Activated CD4-positive, alpha-beta T cell treated with anti-CD3 and anti-CD28 coated beads, Interleukin-2, Interleukin-4, amounts not matched to agents 100 ng/mL and 50 ng/mL, durations not matched to agents 16 hours and 8 hours (primary cell): ENCODE data around the gene SPAM1.
"Not testable (repeated sequence)": the region's sequence is repeated elsewhere in the genome, so short reads cannot be mapped to it uniquely, and the experiment has no call there.

Source experiments
- DNase-seq: peaks from one replicate; pipeline ENCODE4 v3.0.0-alpha.2; 2020; ENCODE audit warnings: low spot score

Gene SPAM1, protein sequence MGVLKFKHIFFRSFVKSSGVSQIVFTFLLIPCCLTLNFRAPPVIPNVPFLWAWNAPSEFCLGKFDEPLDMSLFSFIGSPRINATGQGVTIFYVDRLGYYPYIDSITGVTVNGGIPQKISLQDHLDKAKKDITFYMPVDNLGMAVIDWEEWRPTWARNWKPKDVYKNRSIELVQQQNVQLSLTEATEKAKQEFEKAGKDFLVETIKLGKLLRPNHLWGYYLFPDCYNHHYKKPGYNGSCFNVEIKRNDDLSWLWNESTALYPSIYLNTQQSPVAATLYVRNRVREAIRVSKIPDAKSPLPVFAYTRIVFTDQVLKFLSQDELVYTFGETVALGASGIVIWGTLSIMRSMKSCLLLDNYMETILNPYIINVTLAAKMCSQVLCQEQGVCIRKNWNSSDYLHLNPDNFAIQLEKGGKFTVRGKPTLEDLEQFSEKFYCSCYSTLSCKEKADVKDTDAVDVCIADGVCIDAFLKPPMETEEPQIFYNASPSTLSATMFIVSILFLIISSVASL

DNA sequence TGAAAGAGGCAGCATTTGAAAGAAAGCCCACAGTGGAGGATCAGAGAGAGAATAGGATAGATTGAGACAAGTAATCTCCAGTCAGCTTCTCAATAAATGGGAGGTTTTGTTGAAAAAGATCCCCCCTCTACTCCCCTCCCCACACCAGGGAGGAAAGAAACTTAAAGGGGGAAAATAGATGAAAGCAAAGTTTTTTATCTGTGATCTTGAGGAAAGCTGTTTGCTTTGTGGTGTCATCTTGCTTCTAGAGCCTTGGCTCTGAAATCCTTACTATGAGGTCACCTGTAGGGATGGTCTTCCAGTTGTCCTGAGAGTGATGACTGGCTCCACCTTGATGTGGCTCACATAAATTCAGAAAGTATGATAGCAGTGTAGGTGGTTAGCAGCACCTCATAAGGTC, at the start of gene SPAM1:
TSS of gene SPAM1 (plus strand) at position 301 of the 400 bp plus-strand sequence. CDS start 28,330 bp downstream, outside the sequence.
- no peak for DNase-seq

DNA sequence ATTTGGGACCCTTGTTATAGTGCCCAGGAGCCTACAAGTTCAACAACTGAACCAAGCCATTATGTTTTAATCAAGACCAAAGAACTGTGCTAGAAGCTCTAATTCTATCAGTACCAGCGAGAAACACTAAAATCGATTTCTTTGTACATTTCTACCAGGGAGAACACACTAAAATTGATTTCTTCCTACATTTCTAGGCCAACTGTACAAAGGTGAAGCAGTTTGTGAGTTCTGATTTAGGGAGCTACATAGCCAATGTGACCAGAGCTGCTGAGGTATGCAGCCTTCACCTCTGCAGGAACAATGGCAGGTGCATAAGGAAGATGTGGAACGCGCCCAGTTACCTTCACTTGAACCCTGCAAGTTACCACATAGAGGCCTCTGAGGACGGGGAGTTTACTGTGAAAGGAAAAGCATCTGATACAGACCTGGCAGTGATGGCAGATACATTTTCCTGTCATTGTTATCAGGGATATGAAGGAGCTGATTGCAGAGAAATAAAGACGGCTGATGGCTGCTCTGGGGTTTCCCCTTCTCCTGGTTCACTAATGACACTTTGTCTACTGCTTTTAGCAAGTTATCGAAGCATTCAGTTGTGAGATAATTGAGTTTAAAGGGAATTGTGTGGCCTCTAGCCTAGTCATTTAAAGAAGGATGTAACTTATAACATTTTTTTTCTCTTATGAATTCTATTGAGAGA, 48.3 kb upstream of the SPAM1 start:
- no peak for DNase-seq

DNA sequence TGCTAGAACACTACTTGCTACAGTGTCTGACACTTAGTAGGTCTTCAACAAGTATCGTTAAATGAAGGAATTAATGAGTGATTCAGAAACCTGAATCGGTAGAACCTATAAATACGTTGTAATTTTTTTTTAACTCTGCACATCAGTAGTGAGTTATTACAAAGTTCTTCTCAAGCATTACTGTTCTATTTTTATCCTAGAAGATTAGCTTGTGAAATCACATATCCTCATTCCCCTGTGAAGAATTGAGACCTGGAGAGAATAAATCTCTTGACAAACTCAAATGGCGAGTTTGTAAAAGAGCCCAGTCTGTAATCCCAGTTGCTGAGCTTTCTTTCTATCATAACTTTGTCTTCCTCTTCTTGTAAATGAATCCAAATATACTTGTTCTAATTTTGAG, 45.4 kb upstream of the SPAM1 start:
- no peak for DNase-seq

DNA sequence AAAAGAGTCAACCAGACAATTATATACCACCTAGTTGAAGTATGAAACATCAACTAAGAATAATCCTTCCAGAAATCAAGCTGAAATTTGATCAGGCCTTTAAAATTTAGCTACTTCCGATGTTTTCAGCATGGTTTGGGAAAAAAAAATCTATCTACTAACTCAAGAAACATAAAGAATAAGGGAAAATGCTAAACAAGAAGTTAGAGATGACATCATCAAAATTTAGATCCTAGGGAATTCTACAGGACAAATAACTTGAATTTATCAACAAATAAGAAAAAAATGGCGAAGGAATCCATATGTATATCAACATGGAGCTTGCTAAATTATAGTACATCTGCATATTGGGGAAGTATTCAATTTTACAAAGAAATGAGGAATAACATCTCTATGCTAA, 43.7 kb upstream of the SPAM1 start:
- no peak for DNase-seq

DNA sequence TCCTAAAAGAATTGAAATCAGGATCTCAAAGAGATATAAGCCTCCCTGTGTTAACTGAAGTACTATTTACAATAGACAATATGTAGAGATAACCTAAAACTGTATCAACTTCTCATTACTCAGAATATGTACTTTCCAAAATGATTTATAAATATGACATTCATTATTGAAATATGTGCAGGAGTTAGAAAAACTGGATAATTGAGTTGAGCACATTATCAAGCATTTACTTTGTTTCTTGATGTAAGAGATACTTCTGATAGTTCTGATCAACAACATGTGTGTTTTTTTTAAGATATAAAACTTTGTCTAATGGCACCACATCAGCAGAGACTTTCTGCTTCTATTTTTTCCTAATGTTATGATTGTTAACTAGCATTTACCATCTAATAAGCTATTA, 41.9 kb upstream of the SPAM1 start:
- no peak for DNase-seq

DNA sequence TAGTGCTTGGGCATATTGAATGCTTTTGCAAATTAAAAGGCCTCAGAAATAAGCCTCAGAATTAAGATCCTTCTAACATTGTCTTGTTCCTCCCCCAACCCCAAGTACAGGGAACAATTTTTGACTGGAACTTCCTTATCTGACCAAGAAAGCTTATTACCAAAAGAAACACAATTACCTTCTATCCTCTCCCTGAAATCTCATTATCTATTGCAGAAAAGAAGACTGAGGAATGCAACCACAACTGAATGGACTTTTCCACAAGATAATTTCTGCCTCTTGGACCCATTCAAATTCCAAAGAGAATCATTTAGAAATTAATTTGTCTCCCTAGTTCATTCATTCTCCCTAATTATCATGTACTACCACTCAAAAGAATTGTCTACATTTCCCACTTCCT, 36.8 kb upstream of the SPAM1 start:
- DNase-seq = no peak

DNA sequence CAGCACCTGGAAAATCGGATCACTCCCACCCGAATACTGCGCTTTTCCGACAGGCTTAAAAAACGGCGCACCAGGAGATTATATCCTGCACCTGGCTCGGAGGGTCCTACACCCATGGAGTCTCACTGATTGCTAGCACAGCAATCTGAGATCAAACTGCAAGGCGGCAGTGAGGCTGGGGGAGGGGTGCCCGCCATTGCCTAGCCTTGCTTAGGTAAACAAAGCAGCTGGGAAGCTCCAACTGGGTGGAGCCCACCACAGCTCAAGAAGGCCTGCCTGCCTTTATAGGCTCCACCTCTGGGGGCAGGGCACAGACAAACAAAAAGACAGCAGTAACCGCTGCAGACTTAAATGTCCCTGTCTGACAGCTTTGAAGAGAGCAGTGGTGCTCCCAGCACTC, 30.3 kb upstream of the SPAM1 start:
- DNase-seq = not testable (repeated sequence)

DNA sequence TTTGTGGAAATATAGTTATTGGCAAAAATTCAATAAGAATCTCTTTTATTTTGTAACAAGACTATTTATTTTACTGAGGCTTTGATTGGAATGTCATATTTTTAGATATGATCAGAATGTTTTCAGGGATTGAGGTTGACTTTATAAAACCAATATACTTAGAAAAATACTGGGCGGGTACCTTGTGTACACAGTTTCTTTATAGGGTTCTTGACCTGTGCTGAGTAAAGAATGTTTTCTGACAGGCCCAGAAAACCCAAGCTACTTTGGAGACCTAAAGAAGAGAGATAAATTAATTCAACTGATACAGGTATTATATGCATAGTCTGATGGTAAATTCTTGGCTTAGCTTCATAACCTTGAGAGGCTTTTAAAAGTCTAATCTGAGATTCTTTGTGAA, 23.9 kb upstream of the SPAM1 start:
- no peak for DNase-seq

DNA sequence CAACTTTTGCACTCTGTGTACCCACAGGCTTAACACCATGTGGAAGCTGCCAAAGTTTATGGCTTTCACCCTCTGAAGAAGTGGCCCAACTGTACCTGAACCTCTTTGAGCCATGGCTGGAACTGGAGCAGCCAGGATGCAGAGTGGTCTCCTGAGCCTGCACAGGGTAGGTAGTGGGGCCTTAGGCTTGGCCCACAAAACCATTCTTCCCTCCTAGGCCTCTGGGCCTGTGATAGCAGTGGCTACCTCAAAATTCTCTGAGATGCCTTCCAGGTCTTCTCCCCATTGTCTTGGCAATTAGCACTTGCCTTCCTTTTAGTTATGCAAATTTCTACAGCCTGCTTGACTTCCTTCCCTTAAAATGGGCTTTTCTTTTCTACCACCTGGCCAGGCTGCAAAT, 19.3 kb upstream of the SPAM1 start:
- no peak for DNase-seq

DNA sequence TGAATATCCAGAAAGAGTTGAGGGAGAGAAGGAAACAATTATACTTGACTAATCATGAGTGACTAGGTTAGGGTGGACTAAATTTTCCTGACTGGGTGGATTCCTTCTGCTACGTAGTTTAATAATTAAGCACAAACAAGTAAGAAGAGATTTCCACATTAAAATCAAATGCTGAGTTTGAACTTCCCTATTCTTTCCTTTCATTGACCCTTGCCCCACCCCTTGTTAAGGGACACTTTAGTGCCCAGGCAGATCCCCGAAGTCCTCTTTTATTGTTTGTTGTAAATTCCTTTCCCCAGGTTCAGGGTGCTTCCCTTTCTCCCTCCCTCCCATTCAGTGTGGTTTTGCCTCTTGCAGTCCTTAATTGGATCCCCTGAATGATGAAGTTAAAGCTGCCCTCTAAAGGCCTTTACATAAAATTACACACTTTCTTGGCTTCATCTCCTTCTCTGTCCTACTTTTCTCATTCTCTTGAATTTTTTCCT, 8.8 kb upstream of the SPAM1 start:
- peak; percentile 2 for DNase-seq

DNA sequence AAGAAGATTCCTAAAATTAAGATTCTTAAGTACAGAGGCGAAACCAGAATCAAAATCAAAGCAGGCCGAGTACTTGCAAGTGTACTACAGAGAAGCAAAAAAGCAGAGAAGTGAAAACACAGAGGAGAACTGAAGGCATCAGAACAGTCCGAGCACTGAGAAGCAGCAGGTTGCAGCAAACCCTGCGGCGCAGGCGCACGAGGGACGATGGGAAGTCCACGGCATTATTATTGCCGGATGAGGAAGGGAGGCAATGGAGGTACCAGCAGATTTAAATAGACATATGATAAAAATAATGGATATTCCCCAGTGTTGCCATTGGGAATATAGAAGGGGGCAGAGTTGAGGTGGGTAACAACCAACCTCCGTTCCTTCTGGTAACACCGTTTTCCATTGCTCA, 7.2 kb upstream of the SPAM1 start:
- DNase-seq = no peak

DNA sequence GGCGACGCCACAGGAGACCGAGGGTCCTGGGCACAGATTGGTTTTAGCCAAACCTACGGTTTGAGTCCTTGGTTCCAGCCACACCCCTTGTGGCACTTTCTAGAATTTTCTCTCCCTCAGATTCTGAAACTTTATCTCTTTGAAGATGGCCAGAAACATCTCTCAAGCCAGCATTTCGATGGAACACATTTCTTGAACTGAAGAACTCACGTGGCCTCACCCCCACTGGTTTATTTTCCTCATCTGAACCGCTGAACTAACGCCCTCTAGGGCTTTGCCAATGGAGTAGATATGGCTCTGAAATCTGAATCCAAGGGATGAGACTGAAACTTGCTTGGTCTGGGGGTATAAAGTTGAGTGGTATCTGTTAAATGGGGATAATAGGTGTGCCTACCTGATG, 6.7 kb upstream of the SPAM1 start:
- DNase-seq = no peak

DNA sequence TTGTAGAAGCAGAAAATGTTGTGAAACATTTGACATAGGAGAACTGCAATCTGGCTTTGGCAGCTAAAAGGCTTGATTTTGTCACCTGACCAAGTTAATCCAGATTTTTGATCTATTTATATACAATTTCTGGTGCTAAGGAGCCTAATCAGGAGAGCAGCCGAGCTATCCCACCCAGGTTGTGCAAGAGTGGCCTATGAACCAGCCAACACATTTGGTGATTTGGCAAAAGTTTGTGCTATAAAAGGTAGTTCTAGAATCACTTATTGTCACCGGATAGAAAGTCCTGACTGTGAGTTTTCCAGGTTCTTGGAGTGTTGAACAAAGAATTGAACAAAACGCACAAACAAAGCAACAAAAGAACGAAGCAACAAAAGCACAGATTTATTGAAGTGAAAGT, 1.4 kb upstream of the SPAM1 start:
- DNase-seq = no peak

DNA sequence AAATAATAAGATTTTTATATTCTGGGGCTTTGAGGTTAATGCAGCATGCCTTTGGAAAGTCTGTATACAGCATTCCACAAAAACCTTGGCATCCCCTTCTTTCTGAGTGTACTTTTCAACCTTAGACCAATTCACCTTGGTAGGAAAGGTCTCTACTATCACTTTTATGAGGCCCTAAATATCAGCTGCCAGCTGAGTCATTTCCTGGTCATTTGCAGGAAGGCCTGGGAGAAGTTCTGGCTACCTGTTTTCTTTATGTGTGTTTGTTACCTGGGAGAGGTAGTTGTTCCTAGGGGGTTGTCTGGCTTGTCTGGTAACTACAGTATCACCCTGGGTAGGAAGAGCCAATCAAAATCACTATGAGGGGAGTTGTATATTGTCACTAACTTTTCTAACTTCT, 4.1 kb downstream of the SPAM1 start:
- no peak for DNase-seq

DNA sequence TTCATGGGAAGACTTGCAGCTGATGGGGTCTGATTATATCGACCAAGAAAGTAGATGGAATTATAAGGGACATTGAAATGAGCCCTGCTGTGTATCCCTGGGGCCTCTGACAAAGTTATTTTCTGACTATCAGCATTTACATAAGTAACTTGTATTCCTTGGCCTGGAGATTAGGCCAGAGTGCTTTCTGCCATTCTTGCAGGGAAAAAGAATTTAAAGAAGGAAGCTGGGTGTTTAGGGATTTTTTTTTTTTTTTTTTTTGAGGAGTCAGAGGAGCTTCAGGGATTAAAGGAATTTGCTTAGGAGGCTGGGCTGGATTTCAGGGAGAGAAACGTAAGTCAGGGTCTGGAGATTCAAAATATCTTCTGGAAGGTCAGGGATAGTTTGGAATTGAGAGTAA, 4.6 kb downstream of the SPAM1 start:
- no peak for DNase-seq

DNA sequence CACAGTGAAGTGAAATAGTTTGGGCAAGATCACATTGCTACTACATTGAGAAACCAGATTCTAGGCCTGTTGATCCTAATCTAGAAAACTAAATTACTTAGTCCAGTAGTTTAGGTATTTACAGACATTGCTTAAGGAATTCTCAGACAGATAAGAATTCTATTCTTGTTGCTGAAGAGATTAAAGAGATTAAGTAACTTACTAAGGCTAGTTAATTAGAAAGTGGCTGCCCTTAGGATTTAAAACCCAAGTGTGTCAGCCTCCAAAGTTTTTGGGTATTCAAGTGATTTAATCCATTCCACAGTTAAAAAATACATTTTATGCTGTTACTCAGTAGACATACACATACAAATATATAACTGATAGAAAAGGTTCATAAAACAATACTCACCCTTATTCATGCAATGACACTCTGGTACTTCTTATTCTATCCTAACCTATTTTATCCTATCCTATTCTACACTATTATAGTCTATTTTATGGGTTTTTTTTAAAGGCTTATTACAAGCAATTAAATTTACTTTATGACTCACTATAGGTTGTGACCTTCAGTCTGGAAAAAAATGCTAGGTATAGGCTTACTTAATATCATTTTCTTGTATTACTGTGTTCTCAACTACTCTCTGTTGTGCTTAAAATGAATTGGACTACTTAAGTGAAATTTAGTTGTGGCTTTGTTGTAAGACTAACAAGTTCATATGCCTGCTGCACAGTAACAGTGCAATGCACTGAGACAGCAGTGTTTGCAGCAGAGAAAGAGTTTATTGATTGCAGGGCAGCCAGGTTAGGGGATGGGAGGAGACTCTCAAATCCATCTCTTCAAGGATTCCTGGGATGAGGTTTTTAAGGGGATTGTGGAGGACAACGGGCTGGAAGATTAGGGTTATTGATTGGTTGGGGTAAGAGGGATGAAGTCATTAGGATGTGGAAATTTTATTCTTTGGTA, 10.7 kb downstream of the SPAM1 start:
- DNase-seq = no peak

DNA sequence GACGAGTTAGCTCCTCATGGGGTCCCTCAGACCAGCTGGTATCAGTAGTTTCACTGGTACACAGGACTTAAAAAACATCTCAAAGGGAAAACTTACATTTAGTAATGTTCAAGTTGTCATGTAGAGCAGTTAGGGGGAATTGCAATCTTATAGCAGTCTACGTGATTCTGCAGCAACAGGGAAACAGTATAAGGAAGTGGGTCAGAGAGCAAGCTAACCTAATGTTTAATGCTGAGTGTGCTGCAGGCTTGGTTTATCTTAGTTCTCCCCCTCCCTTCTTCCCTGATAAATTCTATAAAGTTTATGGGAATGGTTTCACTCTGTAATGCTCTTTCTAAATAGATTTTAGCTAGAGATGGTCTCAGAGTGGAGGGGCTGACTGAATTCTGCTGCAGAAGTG, 11.3 kb downstream of the SPAM1 start:
- no peak for DNase-seq

DNA sequence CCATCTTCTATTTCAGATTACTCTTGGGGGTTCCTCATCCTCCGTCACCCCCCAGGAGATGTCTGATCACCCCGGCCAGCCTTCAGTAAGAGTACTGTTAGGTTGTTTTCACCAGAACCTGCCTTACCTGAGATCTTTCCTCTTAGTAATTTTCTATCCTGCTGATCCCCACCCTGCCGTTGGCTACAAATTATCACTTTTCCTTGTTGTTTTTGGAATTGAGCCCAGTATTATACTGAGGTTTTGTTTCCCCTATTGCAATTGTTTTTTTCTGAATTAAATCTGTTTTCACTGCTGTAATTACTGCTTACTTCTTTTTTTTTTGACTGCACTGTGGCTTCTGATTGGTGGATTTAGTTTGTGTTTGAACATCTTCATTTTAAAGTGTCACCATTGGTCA, 14.7 kb downstream of the SPAM1 start:
- DNase-seq = no peak

DNA sequence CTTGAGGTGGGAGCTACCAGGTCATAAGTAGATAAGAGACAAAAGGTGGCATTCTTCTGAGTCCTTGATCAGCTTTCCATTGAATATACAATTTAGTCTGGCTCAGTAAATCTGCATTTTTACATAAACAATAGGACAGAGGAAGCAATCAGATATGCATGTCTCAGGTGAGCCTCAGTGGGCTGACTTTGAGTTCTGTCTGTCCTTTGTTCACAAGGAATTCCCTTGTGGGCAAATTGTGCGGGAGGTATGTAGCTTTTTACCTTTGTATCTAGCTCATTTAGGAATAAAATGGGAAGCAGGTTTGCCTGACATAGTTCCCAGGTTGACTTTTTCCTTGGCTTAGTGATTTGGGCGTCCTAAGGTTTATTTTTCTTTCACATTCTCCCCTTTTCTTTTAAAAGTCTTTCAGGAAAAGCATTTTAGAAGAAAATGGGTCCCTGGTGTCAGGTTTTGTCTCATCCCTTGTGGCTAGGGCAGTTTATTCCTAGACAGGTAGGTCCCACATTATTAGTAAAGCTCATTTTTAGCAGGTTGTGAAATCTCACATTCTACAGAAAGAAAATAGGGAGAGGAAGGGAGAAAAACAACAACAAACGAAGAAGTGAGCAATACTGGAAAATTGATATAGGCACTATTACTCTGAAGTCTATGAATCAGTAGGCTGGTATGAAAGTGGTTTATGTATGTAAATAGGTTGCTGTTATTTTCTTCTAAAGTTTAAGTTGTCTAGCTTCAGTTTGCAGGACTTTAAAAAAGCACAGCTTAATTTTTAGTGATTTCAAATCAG, 16.5 kb downstream of the SPAM1 start:
- no peak for DNase-seq

DNA sequence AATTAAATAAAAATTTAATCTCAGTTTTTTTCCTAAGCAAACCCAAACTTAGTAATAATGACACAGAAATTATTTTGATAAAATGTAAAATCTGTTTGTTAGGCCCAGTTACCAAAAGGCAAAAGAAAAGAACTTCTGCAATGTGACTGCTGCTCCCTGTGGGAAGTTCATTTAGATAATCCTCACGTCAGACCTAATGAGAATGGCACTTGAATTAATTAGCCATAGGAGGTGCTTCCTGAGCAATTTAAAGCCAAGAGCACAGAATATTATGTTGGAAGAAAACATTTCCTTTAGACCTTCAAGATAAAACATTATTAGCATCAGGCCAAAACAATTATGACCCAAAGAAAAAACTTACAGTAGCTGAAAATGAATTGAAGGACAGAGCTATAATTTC, 19.4 kb downstream of the SPAM1 start:
- no peak for DNase-seq

DNA sequence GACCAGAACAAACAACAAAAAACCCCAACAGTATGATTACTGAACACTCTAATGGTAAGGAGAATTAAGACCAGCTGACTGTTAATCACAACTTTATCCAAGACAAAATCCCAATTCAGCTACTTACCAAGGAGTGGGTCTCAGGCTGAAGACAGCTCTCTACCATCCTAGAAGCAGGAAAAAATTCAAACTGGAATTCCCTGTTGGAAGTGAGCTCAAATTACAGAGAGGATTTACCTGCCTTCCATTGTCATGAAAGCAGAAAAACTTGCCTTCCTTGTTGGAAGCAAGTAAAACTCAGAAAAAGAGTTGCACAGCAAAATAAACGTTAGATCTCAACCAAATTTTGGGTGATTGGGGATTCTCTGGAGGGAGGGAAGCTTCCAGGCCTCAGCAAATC, 20.9 kb downstream of the SPAM1 start:
- no peak for DNase-seq
